GM21717 (cell line): ENCODE measurements around the gene EME2.
A peak's percentile ranks its signal among the peaks of the same experiment; 100 is the strongest.
"Not testable (repeated sequence)": the region's sequence is repeated elsewhere in the genome, so short reads cannot be mapped to it uniquely, and the experiment has no call there.

Source experiments
- ATAC-seq: cut with Tn5 transposase; IDR thresholded peaks from one replicate; pipeline ENCODE4 v1.9.1; 2021; ENCODE audit warnings: mild to moderate bottlenecking, moderate library complexity; ENCODE audit not compliant: unreplicated experiment

Gene EME2

GRCh38 chr16:1772362-1772907 is at the start of gene EME2:
Gene EME2, plus strand, starts transcription at chr16:1772810. Its CDS starts 418 bp downstream, at chr16:1773228.
- ATAC-seq, result peak; percentile 0

- ATAC-seq, result no peak
Observed at GRCh38 chr16:1723450-1724147, 49.0 kb upstream of the EME2 start.

- ATAC-seq, result no peak
Observed at GRCh38 chr16:1724491-1724890, 48.1 kb upstream of the EME2 start.

- ATAC-seq, result no peak
Observed at GRCh38 chr16:1726661-1727502, 45.7 kb upstream of the EME2 start.

GRCh38 chr16:1727651-1728624 is 44.7 kb upstream of the EME2 start:
- no peak for ATAC-seq

- ATAC-seq, result no peak
Observed at GRCh38 chr16:1729026-1729425, 43.6 kb upstream of the EME2 start.

GRCh38 chr16:1729445-1729844 is 43.2 kb upstream of the EME2 start:
- ATAC-seq, result no peak

GRCh38 chr16:1731073-1731472 is 41.5 kb upstream of the EME2 start:
- ATAC-seq, result no peak

- no peak for ATAC-seq
Observed at GRCh38 chr16:1731603-1732002, 41.0 kb upstream of the EME2 start.

GRCh38 chr16:1732071-1732470 is 40.5 kb upstream of the EME2 start:
- no peak for ATAC-seq

- ATAC-seq, result not testable (repeated sequence)
Observed at GRCh38 chr16:1732551-1732987, 40.0 kb upstream of the EME2 start.

- ATAC-seq, result no peak
Observed at GRCh38 chr16:1734123-1734522, 38.5 kb upstream of the EME2 start.

GRCh38 chr16:1734816-1735215 is 37.8 kb upstream of the EME2 start:
- no peak for ATAC-seq

- ATAC-seq, result no peak
Observed at GRCh38 chr16:1740234-1740633, 32.4 kb upstream of the EME2 start.

GRCh38 chr16:1740781-1741490 is 31.7 kb upstream of the EME2 start:
- no peak for ATAC-seq

- ATAC-seq, result no peak
Observed at GRCh38 chr16:1741553-1742165, 31.0 kb upstream of the EME2 start.

GRCh38 chr16:1743376-1744337 is 29.0 kb upstream of the EME2 start:
- ATAC-seq, result no peak

- no peak for ATAC-seq
Observed at GRCh38 chr16:1744338-1744840, 28.2 kb upstream of the EME2 start.
